ENCODE results near the gene WFIKKN2. TPM values are rescaled to one million over a fixed set of nuclear protein-coding genes. Genes with fewer than 3 reads are reported as not detected.

WFIKKN2 gene
- total and polyA plus RNA-seq, 2 of the 13 experiments (the other 11 are each of a cell fraction or from before 2014, with no cell fraction given), result not detected

DNA sequence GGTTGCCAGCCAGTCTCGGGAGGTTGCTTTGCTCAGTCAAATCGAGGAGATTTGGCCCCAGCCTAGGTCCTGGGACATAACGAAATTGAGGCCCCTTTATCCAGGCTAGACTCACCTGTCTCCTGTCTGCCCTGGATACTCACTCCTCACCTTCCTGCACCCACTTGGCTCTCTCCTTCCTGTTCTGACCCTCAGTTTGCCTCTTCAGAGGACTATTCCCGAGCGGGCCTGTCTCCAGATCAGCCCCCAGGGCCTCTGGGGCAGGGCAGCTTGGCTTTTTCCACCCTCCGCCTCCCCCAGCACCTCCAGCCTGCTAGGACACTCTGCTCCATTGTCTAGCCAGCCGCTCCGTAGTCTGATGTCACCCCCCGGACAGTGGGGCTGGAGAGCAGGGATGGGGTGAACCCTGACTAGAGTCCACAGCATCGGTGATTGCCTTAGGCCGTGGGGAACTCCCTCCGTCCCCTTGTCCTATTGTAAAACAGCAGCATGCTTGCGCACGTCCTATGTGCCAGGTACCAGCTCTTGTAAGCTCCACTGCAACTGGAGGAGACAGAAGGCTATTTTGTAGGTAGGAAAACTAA, 8.8 kb downstream of the WFIKKN2 start (continued):
- peak; percentile 35; the same call in 1 of the 2 replicates for TF ChIP-seq ZNF430 (CRISPR knock-in tag; IDR thresholded peaks at IDR 0.05)
- TF ChIP-seq ZFAT (CRISPR knock-in tag; conservative IDR thresholded peaks at IDR 0.05), result no peak
- TF ChIP-seq, protein P1, sequence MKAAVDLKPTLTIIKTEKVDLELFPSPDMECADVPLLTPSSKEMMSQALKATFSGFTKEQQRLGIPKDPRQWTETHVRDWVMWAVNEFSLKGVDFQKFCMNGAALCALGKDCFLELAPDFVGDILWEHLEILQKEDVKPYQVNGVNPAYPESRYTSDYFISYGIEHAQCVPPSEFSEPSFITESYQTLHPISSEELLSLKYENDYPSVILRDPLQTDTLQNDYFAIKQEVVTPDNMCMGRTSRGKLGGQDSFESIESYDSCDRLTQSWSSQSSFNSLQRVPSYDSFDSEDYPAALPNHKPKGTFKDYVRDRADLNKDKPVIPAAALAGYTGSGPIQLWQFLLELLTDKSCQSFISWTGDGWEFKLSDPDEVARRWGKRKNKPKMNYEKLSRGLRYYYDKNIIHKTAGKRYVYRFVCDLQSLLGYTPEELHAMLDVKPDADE (CRISPR knock-in tag; IDR thresholded peaks at IDR 0.05), result no peak
- no peak for TF ChIP-seq ZNF296 (CRISPR knock-in tag; conservative IDR thresholded peaks at IDR 0.05)
- TF ChIP-seq, protein P2, sequence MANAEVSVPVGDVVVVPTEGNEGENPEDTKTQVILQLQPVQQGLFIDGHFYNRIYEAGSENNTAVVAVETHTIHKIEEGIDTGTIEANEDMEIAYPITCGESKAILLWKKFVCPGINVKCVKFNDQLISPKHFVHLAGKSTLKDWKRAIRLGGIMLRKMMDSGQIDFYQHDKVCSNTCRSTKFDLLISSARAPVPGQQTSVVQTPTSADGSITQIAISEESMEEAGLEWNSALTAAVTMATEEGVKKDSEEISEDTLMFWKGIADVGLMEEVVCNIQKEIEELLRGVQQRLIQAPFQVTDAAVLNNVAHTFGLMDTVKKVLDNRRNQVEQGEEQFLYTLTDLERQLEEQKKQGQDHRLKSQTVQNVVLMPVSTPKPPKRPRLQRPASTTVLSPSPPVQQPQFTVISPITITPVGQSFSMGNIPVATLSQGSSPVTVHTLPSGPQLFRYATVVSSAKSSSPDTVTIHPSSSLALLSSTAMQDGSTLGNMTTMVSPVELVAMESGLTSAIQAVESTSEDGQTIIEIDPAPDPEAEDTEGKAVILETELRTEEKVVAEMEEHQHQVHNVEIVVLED (CRISPR knock-in tag; IDR thresholded peaks at IDR 0.05; ENCODE audit: borderline replicate concordance), result no peak; the same call in 1 of the 2 replicates
- no peak for TF ChIP-seq SAFB2 (CRISPR knock-in tag; IDR thresholded peaks at IDR 0.05; ENCODE audit: borderline replicate concordance, low read depth)
- TF ChIP-seq, protein P3, sequence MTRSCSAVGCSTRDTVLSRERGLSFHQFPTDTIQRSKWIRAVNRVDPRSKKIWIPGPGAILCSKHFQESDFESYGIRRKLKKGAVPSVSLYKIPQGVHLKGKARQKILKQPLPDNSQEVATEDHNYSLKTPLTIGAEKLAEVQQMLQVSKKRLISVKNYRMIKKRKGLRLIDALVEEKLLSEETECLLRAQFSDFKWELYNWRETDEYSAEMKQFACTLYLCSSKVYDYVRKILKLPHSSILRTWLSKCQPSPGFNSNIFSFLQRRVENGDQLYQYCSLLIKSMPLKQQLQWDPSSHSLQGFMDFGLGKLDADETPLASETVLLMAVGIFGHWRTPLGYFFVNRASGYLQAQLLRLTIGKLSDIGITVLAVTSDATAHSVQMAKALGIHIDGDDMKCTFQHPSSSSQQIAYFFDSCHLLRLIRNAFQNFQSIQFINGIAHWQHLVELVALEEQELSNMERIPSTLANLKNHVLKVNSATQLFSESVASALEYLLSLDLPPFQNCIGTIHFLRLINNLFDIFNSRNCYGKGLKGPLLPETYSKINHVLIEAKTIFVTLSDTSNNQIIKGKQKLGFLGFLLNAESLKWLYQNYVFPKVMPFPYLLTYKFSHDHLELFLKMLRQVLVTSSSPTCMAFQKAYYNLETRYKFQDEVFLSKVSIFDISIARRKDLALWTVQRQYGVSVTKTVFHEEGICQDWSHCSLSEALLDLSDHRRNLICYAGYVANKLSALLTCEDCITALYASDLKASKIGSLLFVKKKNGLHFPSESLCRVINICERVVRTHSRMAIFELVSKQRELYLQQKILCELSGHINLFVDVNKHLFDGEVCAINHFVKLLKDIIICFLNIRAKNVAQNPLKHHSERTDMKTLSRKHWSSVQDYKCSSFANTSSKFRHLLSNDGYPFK (CRISPR knock-in tag; IDR thresholded peaks at IDR 0.05; ENCODE audit: borderline replicate concordance), result peak; percentile 29; the same call in 1 of the 2 replicates
- TF ChIP-seq MEIS1 (CRISPR knock-in tag; IDR thresholded peaks at IDR 0.05; ENCODE audit: borderline replicate concordance), result no peak
- TF ChIP-seq RFX1 (IDR thresholded peaks at IDR 0.05), result no peak
- no peak for TF ChIP-seq RBFOX2 (IDR thresholded peaks at IDR 0.05; ENCODE audit: low read depth, low read length)
- no peak; the same call in 1 of the 2 replicates for TF ChIP-seq ZNF143 (CRISPR knock-in tag; IDR thresholded peaks at IDR 0.05)
- TF ChIP-seq CENPX (CRISPR knock-in tag; IDR thresholded peaks at IDR 0.05), result no peak
- TF ChIP-seq, protein P4, sequence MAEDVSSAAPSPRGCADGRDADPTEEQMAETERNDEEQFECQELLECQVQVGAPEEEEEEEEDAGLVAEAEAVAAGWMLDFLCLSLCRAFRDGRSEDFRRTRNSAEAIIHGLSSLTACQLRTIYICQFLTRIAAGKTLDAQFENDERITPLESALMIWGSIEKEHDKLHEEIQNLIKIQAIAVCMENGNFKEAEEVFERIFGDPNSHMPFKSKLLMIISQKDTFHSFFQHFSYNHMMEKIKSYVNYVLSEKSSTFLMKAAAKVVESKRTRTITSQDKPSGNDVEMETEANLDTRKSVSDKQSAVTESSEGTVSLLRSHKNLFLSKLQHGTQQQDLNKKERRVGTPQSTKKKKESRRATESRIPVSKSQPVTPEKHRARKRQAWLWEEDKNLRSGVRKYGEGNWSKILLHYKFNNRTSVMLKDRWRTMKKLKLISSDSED (CRISPR knock-in tag; IDR thresholded peaks at IDR 0.05), result no peak
- TF ChIP-seq, protein P5, sequence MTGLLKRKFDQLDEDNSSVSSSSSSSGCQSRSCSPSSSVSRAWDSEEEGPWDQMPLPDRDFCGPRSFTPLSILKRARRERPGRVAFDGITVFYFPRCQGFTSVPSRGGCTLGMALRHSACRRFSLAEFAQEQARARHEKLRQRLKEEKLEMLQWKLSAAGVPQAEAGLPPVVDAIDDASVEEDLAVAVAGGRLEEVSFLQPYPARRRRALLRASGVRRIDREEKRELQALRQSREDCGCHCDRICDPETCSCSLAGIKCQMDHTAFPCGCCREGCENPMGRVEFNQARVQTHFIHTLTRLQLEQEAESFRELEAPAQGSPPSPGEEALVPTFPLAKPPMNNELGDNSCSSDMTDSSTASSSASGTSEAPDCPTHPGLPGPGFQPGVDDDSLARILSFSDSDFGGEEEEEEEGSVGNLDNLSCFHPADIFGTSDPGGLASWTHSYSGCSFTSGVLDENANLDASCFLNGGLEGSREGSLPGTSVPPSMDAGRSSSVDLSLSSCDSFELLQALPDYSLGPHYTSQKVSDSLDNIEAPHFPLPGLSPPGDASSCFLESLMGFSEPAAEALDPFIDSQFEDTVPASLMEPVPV (CRISPR knock-in tag; IDR thresholded peaks at IDR 0.05), result no peak
- TF ChIP-seq RBAK (CRISPR knock-in tag; IDR thresholded peaks at IDR 0.05), result no peak; the same call in 1 of the 2 replicates
- TF ChIP-seq NFE2L2 (IDR thresholded peaks at IDR 0.05; ENCODE audit: low read length), result no peak
- no peak for TF ChIP-seq ZNF724P (CRISPR knock-in tag; IDR thresholded peaks at IDR 0.05; ENCODE audit: borderline replicate concordance)
- no peak; the same call in 1 of the 2 replicates for TF ChIP-seq YEATS2 (CRISPR knock-in tag; IDR thresholded peaks at IDR 0.05; ENCODE audit: borderline replicate concordance)
- TF ChIP-seq CBX5 (CRISPR knock-in tag; IDR thresholded peaks at IDR 0.05; ENCODE audit: borderline replicate concordance), result peak; percentile 29; the same call in 1 of the 2 replicates
- TF ChIP-seq, protein P6, sequence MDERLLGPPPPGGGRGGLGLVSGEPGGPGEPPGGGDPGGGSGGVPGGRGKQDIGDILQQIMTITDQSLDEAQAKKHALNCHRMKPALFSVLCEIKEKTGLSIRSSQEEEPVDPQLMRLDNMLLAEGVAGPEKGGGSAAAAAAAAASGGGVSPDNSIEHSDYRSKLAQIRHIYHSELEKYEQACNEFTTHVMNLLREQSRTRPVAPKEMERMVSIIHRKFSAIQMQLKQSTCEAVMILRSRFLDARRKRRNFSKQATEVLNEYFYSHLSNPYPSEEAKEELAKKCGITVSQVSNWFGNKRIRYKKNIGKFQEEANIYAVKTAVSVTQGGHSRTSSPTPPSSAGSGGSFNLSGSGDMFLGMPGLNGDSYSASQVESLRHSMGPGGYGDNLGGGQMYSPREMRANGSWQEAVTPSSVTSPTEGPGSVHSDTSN (CRISPR knock-in tag; IDR thresholded peaks at IDR 0.05), result no peak
- TF ChIP-seq GATAD2A (CRISPR knock-in tag; IDR thresholded peaks at IDR 0.05), result peak; percentile 83
